Measurements from ENCODE around the gene FLT1.

Gene FLT1

DNA sequence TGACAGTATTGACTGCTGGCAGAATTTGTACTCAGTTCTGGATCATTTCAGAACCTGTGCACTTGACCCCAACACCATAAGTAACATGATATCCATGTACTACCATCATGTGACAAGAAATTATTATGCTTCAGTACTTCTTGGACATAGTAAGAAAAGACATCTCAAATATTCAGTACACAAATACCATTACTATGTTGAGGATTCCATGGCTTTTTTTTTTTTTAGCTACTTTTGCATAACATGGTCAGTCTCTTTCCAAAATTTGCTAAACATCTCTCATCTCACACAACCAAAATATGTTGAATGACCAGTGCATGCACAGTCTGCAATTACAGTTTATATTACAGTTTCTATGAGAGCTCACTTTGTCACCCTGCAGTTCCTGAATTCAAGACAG lies 85.3 kb downstream of the FLT1 start:
- no peak overlapping the region for H3K4me3 ChIP-seq (ENCODE audit: low read depth, low read length)
- TF ChIP-seq, protein P1, sequence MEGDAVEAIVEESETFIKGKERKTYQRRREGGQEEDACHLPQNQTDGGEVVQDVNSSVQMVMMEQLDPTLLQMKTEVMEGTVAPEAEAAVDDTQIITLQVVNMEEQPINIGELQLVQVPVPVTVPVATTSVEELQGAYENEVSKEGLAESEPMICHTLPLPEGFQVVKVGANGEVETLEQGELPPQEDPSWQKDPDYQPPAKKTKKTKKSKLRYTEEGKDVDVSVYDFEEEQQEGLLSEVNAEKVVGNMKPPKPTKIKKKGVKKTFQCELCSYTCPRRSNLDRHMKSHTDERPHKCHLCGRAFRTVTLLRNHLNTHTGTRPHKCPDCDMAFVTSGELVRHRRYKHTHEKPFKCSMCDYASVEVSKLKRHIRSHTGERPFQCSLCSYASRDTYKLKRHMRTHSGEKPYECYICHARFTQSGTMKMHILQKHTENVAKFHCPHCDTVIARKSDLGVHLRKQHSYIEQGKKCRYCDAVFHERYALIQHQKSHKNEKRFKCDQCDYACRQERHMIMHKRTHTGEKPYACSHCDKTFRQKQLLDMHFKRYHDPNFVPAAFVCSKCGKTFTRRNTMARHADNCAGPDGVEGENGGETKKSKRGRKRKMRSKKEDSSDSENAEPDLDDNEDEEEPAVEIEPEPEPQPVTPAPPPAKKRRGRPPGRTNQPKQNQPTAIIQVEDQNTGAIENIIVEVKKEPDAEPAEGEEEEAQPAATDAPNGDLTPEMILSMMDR (IDR thresholded peaks at IDR 0.05; ENCODE audit: control insufficient read depth, extremely low read depth, insufficient read depth) = no peak
- DNase-seq (ENCODE audit: low read depth) = no peak

DNA sequence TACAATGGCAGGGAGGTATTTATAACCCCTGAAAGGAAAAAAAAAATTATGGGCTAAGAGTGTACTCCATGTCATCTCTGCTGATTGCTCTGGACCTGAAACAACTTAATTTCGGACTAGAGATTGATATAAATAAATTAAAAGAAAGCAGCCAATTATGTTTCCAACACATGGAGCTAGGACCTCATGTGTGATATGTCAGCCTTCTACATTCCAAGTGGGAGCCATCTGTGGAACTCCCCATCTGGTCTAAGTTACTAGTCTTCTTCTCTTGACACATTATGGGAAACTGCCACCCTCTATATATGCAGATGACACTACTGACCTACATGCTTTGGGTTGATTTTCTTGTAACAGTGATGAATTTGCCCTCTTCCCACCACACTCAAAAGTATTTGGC lies 86.1 kb downstream of the FLT1 start:
- TF ChIP-seq, protein P1 (IDR thresholded peaks at IDR 0.05; ENCODE audit: control insufficient read depth, extremely low read depth, insufficient read depth) = no peak

DNA sequence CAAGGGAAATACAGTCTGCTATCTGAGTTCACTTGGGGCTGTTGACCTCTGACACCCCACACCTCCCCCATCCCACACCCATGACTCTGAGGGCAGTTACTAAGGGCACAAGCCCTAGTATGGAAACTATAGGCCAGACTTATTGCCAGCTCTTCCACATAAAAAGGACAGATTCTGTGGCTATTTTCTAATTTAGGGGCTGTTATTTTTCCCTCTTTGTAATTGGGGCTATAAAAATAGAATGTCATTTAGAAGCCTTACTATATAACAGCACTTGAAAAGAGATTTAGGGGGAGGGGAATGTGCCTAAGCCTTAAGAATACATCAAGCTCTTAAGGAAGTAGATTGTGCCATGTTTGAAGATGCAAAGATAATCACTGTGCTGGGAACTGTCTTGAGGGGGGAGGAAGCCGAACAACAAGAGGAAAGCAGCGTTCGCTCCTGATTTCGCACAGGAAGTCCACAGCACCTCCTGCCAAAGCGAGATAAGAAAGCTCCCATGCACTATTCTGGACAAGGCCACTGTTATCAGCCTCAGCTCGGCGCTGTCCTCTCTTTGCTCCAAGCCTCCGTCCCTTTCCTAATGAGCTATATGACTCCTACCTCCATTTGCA lies 86.6 kb downstream of the FLT1 start:
- peak; percentile 65 for DNase-seq (ENCODE audit: low read depth)
- TF ChIP-seq, protein P1 (IDR thresholded peaks at IDR 0.05; ENCODE audit: control insufficient read depth, extremely low read depth, insufficient read depth) = no peak
- no peak overlapping the region for H3K4me3 ChIP-seq (ENCODE audit: low read depth, low read length)

More for the DNA sequence above, 86.1 kb downstream of the FLT1 start:
- H3K4me3 ChIP-seq (ENCODE audit: low read depth, low read length) = no peak overlapping the region
- no peak for DNase-seq (ENCODE audit: low read depth)

DNA sequence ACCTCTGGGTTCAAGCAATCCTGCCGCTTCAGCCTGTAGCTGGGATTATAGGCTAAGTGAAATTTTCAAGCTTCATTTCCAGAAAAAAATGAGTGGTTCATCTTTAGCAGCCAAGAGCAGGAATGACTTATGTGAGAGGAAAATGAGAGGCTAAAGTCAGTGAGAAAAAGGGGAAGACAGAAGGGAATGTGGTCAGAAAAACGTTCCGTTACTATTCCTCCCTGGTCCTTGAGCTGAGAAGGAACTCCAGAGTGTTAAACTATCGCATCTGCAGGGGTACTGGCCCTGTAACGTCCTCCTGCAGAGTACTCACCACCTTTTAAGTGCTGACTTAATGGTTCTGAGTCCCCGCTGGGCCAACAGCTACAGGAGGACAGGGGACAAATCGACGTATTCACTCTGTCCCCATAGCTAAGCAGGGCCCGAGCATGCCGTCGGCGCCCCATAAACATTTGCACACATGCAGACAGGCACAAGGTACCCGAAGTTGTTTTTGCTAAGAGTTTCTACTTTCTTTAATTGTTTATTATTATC lies 88.1 kb downstream of the FLT1 start:
- DNase-seq (ENCODE audit: low read depth) = no peak
- TF ChIP-seq, protein P1 (IDR thresholded peaks at IDR 0.05; ENCODE audit: control insufficient read depth, extremely low read depth, insufficient read depth) = no peak
- H3K4me3 ChIP-seq (ENCODE audit: low read depth, low read length) = no peak overlapping the region

DNA sequence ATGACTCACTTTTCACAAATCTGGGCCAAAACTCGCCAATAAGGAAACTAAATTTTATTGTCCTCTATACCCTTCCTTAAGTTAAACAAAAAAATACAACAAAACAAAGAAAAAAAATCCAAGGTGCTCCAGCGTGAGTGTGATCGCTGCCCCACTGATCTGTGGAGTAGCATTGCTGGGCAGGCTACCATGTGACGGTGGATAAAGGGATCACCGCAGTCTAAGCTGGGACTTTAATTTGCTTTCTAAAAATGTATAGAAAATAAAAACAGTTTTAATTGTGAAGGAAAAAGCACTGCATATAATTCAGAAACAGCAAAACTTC lies 92.9 kb downstream of the FLT1 start:
- H3K4me3 ChIP-seq (ENCODE audit: low read depth, low read length) = no peak overlapping the region
- TF ChIP-seq, protein P1 (IDR thresholded peaks at IDR 0.05; ENCODE audit: control insufficient read depth, extremely low read depth, insufficient read depth) = no peak
- DNase-seq (ENCODE audit: low read depth) = no peak

DNA sequence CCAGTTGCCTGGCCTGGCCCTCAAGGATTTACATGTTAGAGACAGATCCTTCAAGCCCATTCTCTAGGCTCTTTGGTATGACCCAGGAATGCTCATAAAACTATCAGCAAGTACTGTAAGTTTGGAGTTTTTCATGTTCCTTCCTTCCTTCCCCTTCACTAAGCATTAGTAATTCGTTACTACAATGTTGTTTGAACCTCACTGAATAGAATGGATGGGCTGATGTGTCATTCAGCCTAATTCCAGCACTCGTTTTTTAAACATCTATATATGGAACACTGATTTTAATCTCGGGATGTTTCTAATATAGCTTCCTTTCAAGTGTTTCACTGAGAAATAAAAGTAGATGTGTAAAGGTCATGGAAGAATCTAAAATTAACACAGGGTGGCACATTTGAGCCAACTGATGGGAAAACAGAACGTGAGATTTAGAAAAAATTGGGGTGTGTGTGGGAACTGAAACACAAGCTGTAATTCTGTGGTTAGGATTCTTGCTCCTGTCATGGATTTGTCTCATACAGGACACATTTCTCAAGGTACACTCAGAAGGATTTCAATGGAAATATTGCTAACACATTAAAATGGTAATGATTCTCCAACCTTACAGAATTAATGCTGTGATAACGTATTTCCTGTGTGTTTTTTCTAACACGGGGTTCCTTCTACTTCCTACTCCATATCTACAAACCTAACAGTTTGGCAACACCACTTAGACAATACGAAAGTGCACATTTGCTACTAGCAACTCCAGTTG lies 93.4 kb downstream of the FLT1 start:
- no peak overlapping the region for H3K4me3 ChIP-seq (ENCODE audit: low read depth, low read length)
- TF ChIP-seq, protein P1 (IDR thresholded peaks at IDR 0.05; ENCODE audit: control insufficient read depth, extremely low read depth, insufficient read depth) = peak; percentile 17; the same call in 1 of the 2 replicates
- DNase-seq (ENCODE audit: low read depth) = no peak
